COLO668 (cell line): ENCODE measurements around the gene MPC1L.

Experiments
- DNase-seq: peaks from one replicate; lab custom pipeline; 2025; ENCODE audit not compliant: unreplicated experiment; lab: John Stamatoyannopoulos, UW

MPC1L gene

DNA sequence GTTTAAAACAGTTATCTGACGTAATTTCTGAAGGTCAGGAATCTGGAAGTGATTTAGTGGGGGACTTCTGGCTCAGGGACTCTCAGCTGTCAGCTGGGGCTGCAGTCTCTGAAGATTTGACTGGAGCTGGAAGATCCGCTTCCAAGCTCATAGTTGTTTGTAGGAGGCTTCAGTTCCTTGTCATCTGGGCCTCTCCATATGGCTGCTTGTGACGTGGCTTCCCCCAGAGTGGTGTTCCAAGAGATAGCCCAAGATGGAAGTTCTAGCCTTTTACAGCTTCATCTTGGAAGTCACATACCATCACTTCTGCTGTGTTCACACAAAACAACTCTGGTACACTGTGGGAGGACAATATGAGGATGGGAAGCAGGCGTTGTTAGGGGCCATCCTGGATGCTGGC, 2.1 kb downstream of the MPC1L start:
- no peak for DNase-seq

DNA sequence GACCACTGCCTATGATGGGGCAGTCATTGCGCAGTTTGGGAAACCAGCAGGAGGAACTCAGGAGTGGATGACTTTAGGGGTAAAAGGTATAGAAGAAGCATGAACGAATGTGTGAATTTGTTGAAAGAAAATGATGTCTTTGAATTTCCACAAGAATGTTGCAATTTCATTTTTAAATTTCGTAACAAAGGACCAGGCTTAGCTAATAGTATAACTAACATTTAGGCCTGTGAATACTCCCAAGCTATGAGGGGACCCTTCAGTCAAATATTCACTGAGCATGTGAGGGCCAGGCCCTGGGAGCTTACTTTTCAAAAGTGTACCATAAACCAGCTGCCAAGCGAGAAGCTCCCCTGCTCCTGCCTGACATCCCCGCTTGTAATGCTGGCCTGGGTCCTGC, 5.3 kb downstream of the MPC1L start:
- no peak for DNase-seq

DNA sequence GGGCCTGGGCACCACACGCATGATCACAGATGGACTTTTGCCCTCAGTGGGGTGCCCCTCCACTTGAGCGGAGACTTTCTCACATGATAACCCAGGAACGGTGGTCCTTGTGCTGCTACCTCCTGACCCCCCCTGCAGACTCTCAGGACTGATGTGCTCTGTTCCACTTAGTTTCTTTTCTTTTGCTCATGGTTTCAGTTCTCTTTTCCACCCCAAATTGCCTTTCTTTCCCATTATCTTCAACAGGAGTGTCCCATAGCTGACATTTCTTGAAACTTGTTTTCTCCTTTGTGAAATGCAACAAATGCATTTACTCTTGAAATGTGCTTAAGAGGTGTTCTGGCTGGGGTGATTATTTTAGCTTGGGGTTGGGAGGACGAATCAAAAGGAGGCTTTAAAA, 9.0 kb downstream of the MPC1L start:
- no peak for DNase-seq

DNA sequence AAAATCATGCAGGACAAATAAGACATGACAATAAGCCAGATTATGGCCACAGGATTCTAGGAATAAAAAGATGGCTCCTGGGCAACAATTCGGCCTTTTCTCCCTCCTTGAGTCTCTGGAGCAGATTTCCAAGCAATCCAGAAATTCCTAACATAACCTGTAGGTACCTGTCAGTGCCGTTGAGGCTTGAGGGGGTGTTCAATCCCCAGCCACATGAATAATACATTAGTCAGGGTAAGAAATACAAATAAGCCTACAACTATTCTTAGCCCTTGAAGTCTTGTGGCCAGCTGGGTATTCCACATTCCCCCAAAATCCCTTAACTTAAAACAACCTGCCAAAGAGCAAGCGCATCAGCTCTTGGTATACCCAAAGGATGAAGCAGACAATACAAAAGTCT, 14.5 kb downstream of the MPC1L start:
- DNase-seq, result no peak

DNA sequence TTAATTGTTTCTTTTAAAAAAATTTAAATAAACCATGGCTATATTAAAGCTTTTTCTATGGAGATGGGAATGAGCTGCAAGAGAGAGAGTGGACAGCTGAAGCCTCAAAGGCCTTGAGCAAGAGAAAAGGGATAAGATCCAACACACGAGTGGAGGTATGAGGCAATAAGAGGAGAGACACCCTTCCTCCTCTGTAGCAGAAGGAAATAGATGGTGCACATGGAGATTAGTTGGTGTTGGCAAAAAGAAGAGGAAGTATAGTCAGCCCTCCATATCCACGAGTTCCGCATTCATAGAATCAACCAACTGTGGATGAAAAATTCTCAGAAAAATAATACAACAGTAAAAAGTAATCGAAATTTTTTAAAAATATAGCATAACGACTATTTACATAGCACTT, 20.9 kb downstream of the MPC1L start:
- no peak for DNase-seq

DNA sequence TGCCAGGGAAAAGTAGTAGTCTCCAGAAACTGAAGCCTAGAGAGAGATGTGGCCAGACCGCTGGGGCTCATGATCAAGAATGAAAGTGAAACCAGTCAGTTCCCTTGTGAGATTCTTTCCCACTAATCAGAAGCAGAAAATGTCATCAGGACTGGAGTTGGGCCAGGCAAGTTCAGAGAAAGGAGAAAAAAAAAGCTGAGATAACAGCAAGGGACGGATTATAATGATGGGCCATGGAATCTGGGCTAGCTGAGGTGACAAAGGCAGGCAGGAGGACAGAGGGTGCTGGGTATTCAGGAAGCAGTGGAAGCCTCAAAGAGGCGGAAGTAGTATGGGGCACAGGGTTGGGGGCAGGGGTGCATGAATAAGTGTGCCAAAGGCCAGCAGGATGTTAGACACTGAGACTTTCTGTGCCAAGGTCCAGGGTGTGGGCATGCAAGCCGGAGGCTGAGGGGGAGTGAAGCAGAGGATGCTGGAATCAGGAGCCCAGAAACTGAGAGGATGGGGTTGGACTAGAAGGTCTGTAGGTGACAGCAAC, 21.7 kb downstream of the MPC1L start:
- peak; percentile 34 for DNase-seq

DNA sequence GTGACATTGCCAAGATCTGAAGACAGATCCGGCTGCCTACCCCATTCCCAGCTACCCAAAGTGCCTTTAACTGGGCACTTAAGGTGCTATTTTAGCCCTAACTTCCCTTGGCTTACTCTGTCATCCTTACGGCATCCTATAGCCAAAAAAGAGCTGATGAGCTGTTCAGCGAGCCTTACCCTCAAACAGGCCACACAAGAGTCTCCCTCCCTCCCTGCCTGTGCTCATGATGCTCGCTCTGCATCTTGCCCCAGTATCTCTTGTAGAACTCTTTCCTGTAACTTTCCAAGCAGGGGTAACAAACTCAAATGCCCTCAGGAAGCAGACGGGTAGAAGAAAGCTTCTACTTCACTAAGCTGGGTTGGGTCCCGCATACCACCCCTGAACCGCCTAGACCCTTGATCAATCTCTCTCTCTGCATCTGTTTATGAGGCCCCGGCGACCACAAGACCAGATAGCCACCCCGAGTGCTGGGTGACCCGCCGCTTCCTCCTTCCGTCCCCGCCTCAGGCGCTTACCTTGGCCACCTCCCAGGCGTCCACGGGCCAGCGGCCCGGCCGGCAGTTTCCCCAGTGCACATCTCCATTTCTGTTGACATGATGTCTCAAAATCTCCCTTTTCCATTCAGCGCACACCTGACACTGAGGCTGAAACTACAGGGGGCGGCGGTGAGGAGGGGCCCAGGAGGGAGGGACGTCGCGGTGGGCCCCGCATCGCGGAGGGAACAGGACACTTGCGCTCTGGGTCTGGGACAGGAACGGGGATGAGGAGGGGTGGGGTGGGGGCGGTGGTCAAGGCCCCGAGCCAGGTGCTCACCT, 23.5 kb downstream of the MPC1L start:
- peak; percentile 46 for DNase-seq

DNA sequence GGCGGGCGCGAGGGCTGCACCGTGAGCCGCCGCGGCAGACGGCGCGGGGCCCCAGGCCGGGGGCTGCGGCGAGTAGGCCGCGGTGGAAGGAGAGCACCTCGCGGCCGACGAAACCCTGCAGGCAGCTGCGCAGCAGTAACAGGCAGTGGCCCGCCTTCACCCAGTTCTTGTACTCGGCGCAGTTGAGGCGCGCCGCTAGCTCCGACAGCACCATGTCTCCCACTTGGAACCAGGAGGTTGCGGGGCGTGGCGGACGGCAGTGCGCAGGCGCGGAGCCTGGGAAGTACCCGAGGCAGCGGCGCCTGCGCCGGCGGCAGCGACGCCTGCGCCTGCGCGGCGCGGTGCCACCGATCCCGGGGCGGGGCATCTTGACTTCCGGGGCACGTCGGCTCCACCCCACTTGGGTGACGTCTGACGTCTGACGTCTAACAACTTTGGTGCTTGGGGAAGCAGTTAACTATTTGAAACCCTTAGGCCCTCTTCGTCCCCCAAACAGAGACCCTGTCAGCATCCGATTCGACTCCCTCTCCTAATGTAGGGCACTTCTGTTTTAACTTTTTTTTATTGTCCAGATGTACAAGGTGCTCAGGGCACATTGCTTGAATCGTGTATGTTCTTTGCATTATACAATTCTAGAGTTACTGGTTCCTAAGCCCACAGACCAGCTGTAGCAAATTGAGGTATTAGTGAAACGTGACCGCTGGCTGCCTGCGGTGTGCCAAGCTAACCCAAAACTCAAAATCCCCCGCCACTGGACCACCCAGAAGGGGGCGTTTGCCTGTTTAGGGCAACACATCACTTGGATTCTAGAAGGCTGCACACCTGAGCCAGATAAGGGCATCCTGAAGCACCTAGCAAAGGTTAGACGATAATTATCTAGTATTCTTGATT, 24.3 kb downstream of the MPC1L start, which contains the start of gene CXorf38:
Gene CXorf38, minus strand, starts transcription at position 255 of the 891 bp plus-strand sequence. Its CDS starts 41 bp downstream, at position 214.
- peak; percentile 93 for DNase-seq

DNA sequence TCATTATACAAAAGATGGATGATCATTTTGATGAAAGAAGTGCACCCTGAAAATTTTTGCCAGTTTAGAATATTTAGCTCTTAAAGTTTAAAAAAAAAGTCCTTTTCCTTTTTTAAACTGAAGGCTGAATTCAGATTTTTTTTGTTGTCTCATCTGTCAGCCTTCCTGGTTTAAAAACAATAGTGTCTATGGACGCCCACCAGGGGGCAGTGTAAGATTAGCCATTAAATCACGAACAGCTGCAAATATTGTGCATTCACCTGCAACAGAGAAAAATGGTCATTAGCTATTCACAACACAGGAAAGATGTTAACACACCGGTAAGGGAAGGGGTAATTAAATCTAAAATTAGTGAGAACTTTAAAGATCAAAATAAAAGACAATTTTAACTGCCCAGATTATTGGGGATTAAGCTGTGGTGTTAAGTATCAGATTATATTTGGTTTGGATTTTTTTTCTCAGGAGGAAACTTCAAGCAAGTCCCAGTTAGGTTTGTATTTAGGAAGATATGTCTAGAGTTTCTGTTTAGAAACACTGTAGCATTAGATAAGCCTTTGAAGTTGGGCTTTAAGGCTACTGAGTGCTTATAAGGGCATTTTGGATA, 28.5 kb downstream of the MPC1L start:
- peak; percentile 67 for DNase-seq

DNA sequence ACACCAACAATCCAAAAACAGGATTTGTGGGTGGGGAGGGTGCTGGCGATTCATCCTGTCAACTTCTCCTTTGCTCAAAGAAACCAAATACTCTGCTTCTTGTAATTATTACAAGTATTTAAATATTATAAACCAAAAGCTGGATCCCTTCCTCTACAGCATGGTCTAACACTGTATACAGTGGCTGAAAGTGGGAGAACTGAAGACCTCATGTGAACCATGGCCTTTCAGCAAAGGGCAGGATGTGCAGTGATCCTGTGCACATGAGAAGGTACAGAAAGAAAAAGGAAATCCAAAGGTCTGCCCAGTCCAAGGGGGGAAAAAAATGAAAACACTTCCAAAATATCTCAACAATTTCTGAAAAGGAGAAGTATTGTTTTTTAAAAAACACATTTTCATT, 29.4 kb downstream of the MPC1L start:
- DNase-seq, result no peak

DNA sequence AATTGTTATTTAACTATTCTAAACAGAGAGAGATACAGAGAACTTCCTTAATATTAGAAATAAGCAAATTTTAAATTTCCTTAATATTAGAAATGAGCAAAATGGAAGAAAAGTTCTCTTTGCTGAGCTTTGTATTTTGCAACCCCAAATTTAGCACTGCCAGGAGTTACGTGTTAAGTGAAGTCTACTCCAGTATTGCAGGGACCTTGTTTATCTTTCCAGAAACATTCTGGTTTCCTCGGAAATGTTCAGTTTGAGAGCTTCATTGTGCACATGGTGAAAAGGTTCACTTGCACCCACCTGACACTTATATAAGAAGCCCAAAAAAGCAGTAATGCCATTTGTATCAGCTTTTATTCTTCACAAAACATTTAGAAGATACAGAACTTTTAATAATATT, 30.3 kb downstream of the MPC1L start:
- no peak for DNase-seq

DNA sequence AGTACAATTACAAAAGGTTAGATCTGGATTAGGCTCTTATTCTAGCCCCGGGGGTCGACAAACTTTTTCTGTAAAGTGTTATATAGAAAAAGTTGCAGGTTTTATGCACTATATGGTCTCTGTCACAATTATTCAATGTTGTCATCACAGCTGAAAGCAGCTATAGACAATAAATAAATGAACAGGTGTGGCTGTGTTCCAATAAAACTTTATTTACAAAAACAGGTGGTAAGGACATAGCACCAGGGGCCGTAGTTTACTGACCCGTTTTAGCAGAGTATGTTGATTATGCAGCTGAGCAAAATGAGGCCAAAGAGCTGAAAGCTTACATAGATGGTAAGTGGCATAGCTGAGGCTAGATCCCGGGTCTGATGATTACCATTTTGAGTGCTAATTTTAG, 37.2 kb downstream of the MPC1L start:
- DNase-seq, result no peak

DNA sequence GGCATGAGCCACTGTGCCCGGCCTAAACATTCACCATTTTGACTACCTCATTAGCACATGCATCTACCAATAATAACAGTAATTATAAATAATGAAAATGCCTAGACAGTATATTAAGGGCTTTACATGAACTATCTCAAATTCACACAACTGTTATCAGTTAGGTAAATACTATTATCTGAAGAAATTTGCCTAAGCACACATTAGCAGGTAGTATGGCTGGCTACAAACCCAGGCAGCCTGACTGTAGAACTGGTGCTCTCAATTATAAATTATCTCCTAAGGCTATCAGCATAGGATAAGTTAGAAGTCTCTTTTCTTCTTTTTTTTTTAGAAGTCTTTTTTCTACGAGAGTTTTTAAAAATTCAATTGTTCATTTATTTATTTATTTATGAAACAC, 38.3 kb downstream of the MPC1L start:
- DNase-seq, result no peak

DNA sequence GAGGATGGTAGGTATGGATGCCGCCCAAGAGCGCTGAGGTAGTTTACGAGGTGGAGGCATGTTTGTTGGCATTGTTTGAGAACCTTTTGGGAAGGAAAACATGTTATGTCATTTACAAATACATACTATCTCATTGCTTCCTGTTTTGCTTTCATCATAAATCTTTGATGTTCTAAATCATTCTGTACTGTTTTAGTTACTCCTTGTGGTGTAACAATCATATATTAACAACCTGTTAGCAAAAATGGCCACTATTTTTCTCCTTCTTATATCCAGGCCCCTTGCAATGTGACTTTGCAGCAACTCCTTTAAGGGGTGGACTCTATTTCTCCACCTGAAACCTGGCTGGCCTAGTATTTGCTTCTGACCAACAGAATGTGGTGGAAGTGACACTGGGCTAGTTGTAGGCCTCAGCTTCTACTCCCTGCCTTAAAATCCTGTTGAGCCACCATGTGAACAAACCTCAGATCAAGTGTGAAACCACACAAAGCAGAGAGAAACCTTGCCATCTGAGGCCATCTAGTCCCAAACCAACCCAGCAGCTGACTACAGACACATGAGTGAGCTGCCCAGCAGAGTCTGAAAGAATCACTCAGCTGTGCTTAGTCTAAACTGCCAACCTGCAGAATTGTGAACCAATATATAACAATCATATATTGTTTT, 40.0 kb downstream of the MPC1L start:
- DNase-seq, result no peak

DNA sequence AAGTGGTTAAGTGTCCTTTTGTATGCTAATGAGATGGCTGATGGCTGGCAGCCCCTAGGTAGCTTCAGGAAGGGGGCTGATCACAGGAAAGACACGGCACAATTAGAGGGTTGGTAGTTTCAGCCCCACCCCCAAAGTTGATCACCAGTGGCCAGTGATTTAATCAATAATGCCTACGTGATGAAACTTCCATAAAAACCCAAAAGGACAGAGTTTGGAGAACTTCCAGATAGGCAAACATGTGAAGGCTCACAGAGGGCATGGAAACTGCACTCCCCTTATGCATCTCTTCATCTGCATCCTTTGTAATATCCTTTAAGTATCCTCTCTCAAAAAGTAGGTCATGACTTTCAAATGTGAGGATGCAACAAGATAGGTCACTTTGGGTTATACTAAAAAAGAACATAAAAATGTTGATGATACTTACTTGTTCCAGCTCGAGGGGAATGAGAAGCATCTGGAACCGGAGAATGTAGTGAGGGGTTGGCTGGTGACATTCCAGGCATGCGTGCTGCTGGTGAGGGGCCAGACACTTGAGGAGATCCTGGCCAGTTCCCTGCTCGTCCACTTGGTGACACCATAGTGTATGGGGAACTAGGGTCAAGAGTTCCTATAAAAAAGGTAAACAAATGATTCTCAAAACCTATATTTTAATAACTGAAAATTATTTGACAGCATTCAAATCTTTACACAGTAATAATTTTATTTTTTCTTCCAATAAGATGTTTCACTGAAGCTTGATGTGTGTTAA, 40.8 kb downstream of the MPC1L start:
- DNase-seq, result no peak

DNA sequence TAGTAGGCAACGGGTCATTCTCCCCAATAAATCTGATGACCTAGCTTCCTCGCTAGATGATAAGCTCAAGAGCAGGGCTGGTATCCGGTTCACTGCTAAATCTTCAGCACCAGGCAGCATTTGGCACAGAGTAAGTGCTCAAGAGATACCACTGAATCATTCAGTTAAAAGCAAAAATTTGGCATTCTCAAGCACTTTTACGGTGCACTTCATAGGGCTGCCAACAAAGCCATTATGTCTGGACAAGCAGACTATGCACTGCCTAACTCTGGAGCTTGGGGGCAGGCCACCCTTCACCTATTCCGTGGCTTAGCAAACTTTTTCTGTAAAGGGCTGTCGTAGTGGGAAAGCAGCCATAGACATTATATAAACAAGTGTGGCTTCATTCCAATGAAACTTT, 47.9 kb downstream of the MPC1L start:
- DNase-seq, result no peak
